ENCODE measurements around the gene MON2.
"Not testable (repeated sequence)": the region's sequence is repeated elsewhere in the genome, so short reads cannot be mapped to it uniquely, and the experiment has no call there.

MON2 gene

GRCh38 chr12:62512901-62513300 is 46.3 kb downstream of the MON2 start:
- Histone ChIP-seq H3K36me3 (replicated peaks) (peaks cover 13% of the 10 kb centered on the region), H3K27me3 (ENCODE audit: low read depth) (no peaks in the 10 kb centered on the region), H3K4me1 (peaks cover 4% of the 10 kb centered on the region), H3K4me3 (no peak overlapping the region), H3K9me3 (peaks cover 8% of the 10 kb centered on the region)
- DNase-seq (ENCODE audit: low spot score in 2 of 2) = peak; percentile 16 to 73
- in situ Hi-C loops (cut with MboI; ENCODE audit: low sequenced_read_pairs) = no loop called here

DNA sequence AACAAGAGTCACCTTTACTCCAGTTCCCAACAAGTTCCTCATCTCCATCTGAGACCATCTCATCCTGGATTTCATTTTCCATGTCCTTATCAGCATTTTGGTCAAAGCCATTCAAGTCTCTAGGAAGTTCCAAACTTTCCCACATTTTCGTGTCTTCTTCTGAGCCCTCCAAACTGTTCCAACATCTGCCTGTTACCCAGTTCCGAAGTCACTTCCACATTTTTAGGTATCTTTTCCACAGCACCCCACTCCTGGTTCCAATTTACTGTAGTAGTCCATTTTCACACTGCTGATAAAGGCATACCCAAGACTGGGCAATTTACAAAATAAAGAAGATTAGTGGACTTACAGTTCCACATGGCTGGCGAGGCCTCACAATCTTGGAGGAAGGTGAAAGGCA is 47.5 kb downstream of the MON2 start:
- in situ Hi-C loops (cut with MboI; ENCODE audit: low sequenced_read_pairs) = not testable (repeated sequence)

GRCh38 chr12:62516927-62517326 is 50.3 kb downstream of the MON2 start:
- no peaks in the 10 kb centered on the region for H3K36me3 ChIP-seq (replicated peaks)
- H3K9me3 ChIP-seq = peaks cover 8% of the 10 kb centered on the region
- no peaks in the 10 kb centered on the region for H3K27me3 ChIP-seq (ENCODE audit: low read depth)
- H3K4me1 ChIP-seq = peaks cover 4% of the 10 kb centered on the region
- in situ Hi-C loops (cut with MboI; ENCODE audit: low sequenced_read_pairs) = no loop called here
- H3K4me3 ChIP-seq = no peak overlapping the region
- no peak for DNase-seq (ENCODE audit: low spot score in 2 of 2)

More for the DNA sequence above, 47.5 kb downstream of the MON2 start:
- H3K9me3 ChIP-seq; H3K4me1 ChIP-seq; H3K4me3 ChIP-seq; DNase-seq (ENCODE audit: low spot score in 2 of 2); H3K27me3 ChIP-seq (ENCODE audit: low read depth); H3K36me3 ChIP-seq (replicated peaks): not testable (repeated sequence)

- in situ Hi-C loops (cut with MboI; ENCODE audit: low sequenced_read_pairs) = no loop called here
- Histone ChIP-seq H3K4me1 (peaks cover under 1% of the 10 kb centered on the region), H3K4me3 (no peak overlapping the region), H3K36me3 (replicated peaks) (no peaks in the 10 kb centered on the region), H3K27me3 (ENCODE audit: low read depth) (no peaks in the 10 kb centered on the region), H3K9me3 (peaks cover 8% of the 10 kb centered on the region)
- DNase-seq (ENCODE audit: low spot score in 2 of 2) = no peak
Observed at GRCh38 chr12:62517887-62518286, 51.3 kb downstream of the MON2 start.

- in situ Hi-C loops (cut with MboI; ENCODE audit: low sequenced_read_pairs) = no loop called here
- Histone ChIP-seq H3K9me3 (peaks cover 4% of the 10 kb centered on the region), H3K4me1 (no peaks in the 10 kb centered on the region), H3K4me3 (no peak overlapping the region), H3K36me3 (replicated peaks) (no peaks in the 10 kb centered on the region), H3K27me3 (ENCODE audit: low read depth) (no peaks in the 10 kb centered on the region)
- DNase-seq (ENCODE audit: low spot score in 2 of 2) = no peak
Observed at GRCh38 chr12:62519043-62519442, 52.4 kb downstream of the MON2 start.

DNA sequence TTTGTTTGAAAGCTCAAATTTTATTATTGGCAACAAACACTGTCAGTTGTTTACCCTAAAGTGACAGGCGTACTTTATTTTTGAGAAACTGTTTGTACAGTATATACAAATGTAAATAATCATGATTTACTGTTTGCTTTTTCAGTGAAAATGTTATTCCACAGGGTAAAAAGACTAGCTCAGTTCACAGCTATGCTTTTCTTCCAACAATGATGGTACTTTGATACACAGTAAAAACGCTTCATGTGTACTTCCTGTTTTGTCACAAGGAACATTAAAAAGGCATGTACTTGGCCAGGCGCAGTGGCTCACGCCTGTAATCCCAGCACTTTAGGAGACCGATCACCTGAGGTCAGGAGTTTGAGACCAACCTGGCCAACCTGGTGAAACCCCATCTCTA is 53.7 kb downstream of the MON2 start:
- in situ Hi-C loops (cut with MboI; ENCODE audit: low sequenced_read_pairs) = no loop called here
- no peaks in the 10 kb centered on the region for H3K4me1 ChIP-seq
- H3K36me3 ChIP-seq (replicated peaks) = 0 out of 2 replicates have a peak, but pooled peaks cover 1% of the 10 kb centered on the region
- no peak overlapping the region for H3K4me3 ChIP-seq
- no peaks in the 10 kb centered on the region for H3K27me3 ChIP-seq (ENCODE audit: low read depth)
- DNase-seq (ENCODE audit: low spot score in 2 of 2) = no peak
- H3K9me3 ChIP-seq = no peaks in the 10 kb centered on the region

- DNase-seq (ENCODE audit: low spot score in 2 of 2) = no peak
- 0 out of 2 replicates have a peak, but pooled peaks cover 3% of the 10 kb centered on the region for H3K36me3 ChIP-seq (replicated peaks)
- H3K9me3 ChIP-seq = no peaks in the 10 kb centered on the region
- in situ Hi-C loops (cut with MboI; ENCODE audit: low sequenced_read_pairs) = no loop called here
- no peaks in the 10 kb centered on the region for H3K27me3 ChIP-seq (ENCODE audit: low read depth)
- peaks cover 3% of the 10 kb centered on the region; the same call in 1 of the 2 replicates for H3K4me1 ChIP-seq
- H3K4me3 ChIP-seq = no peak overlapping the region
Observed at GRCh38 chr12:62522984-62523383, 56.4 kb downstream of the MON2 start.

- in situ Hi-C loops (cut with MboI; ENCODE audit: low sequenced_read_pairs) = no loop called here
- no peaks in the 10 kb centered on the region for H3K9me3 ChIP-seq
- H3K27me3 ChIP-seq (ENCODE audit: low read depth) = no peaks in the 10 kb centered on the region
- no peak overlapping the region for H3K4me3 ChIP-seq
- DNase-seq (ENCODE audit: low spot score in 2 of 2) = no peak
- H3K4me1 ChIP-seq = peaks cover 3% of the 10 kb centered on the region; the same call in 1 of the 2 replicates
- 0 out of 2 replicates have a peak, but pooled peaks cover 3% of the 10 kb centered on the region for H3K36me3 ChIP-seq (replicated peaks)
Observed at GRCh38 chr12:62523619-62524018, 57.0 kb downstream of the MON2 start.

- Histone ChIP-seq H3K9me3 (no peaks in the 10 kb centered on the region), H3K4me1 (peaks cover 3% of the 10 kb centered on the region; the same call in 1 of the 2 replicates), H3K36me3 (replicated peaks) (0 out of 2 replicates have a peak, but pooled peaks cover 3% of the 10 kb centered on the region), H3K4me3 (no peak overlapping the region), H3K27me3 (ENCODE audit: low read depth) (no peaks in the 10 kb centered on the region)
- DNase-seq (ENCODE audit: low spot score in 2 of 2) = no peak
- in situ Hi-C loops (cut with MboI; ENCODE audit: low sequenced_read_pairs) = no loop called here
Observed at GRCh38 chr12:62525271-62525670, 58.6 kb downstream of the MON2 start.

DNA sequence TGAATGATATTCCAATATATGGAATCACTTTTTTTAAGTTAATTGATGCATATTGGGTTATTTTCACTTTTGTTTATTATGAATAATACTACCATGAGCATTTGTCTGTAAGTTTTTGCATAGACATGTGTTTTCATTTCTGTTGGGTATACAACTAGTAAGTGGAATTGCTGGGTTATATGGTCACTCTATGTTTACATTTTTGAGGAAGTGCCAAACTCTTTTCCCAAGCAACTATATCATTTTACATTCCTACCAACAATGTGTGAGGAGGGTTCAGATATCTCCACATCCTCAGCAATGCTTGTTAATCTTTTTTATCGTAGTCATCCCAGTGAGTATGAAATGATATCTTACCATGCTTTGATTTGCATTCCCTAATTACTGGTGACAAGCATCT is 64.0 kb downstream of the MON2 start:
- no peaks in the 10 kb centered on the region for H3K27me3 ChIP-seq (ENCODE audit: low read depth)
- in situ Hi-C loops (cut with MboI; ENCODE audit: low sequenced_read_pairs) = no loop called here
- peaks cover 3% of the 10 kb centered on the region; the same call in 1 of the 2 replicates for H3K4me1 ChIP-seq
- no peak overlapping the region for H3K4me3 ChIP-seq
- H3K9me3 ChIP-seq = no peaks in the 10 kb centered on the region
- no peak for DNase-seq (ENCODE audit: low spot score in 2 of 2)
- H3K36me3 ChIP-seq (replicated peaks) = peaks cover 9% of the 10 kb centered on the region; the same call in 1 of the 2 replicates

DNA sequence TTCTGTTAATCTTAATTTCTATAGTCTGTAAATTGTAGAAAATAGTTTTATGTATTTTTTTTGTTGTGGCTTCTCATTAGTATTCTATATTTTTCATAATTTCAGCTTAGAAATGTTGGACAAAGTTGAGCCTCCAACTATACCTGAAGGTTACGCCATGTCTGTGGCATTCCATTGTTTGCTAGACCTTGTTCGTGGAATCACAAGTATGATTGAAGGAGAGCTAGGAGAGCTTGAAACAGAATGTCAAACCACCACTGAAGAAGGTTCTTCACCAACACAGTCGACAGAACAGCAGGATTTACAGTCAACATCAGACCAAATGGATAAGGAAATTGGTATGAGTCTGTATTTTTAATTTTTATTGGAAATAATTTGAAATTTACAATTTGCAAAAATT is 65.7 kb downstream of the MON2 start:
- H3K27me3 ChIP-seq (ENCODE audit: low read depth) = no peaks in the 10 kb centered on the region
- DNase-seq (ENCODE audit: low spot score in 2 of 2) = no peak
- peaks cover under 1% of the 10 kb centered on the region; the same call in 1 of the 2 replicates for H3K4me1 ChIP-seq
- H3K36me3 ChIP-seq (replicated peaks) = peaks cover 12% of the 10 kb centered on the region; the same call in 1 of the 2 replicates
- H3K4me3 ChIP-seq = no peak overlapping the region
- H3K9me3 ChIP-seq = no peaks in the 10 kb centered on the region
- in situ Hi-C loops (cut with MboI; ENCODE audit: low sequenced_read_pairs) = no loop called here

DNA sequence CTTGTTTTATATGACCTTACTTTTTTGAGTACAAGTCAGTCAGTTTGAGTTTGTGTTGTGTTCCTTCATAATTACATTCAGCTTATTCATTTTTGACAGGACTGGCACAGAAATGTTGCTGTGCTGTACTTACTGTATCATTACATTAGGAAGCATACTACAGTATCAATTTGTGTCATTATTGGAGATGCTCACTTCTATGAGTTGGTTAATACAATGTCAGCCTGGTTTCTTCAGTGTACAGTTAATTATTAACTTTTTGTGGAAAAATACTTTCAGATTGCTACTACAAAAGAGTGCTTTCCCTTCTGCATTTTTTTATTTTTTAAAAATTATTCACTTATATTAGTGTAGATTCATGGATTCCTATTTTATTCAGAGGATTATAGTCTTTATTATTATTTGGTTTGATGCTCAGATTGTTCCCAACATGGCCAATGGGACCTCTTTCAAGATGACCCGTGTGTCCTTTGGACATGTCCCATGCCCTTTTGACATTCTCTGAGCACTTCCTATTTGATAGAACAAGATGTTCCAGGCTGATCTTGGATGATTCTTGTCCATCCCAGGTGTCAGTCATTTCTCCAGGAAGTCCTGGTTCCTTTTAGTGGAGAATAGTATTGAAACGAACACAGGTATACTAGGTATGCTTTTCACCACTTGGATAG is 66.6 kb downstream of the MON2 start:
- Histone ChIP-seq H3K36me3 (replicated peaks) (peaks cover 12% of the 10 kb centered on the region; the same call in 1 of the 2 replicates), H3K4me1 (no peaks in the 10 kb centered on the region), H3K4me3 (no peak overlapping the region), H3K9me3 (no peaks in the 10 kb centered on the region), H3K27me3 (ENCODE audit: low read depth) (no peaks in the 10 kb centered on the region)
- in situ Hi-C loops (cut with MboI; ENCODE audit: low sequenced_read_pairs) = no loop called here
- DNase-seq (ENCODE audit: low spot score in 2 of 2) = no peak

- no peaks in the 10 kb centered on the region for H3K27me3 ChIP-seq (ENCODE audit: low read depth)
- DNase-seq (ENCODE audit: low spot score in 2 of 2) = no peak
- H3K4me3 ChIP-seq = no peak overlapping the region
- in situ Hi-C loops (cut with MboI; ENCODE audit: low sequenced_read_pairs) = no loop called here
- H3K9me3 ChIP-seq = no peaks in the 10 kb centered on the region
- no peaks in the 10 kb centered on the region for H3K4me1 ChIP-seq
- peaks cover 12% of the 10 kb centered on the region; the same call in 1 of the 2 replicates for H3K36me3 ChIP-seq (replicated peaks)
Observed at GRCh38 chr12:62533755-62534107, 67.1 kb downstream of the MON2 start.

DNA sequence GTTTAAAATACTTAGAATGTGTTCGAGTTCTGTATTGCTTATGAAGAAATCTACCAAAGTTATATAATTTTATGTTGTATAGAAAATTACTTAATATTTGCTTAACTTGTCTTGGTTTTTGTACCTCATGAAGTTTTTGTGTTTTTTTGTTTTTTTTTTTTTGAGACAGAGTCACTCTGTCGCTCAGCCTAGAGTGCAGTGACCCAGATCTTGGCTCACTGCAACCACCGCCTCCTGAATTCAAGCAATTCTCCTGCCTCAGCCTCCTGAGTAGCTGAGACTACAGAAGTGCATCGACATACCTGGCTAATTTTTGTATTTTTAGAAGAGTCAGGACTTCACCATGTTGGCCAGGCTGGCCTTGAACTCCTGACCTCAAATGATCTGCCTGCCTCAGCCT is 69.9 kb downstream of the MON2 start:
- Histone ChIP-seq H3K4me1 (no peaks in the 10 kb centered on the region), H3K4me3 (no peak overlapping the region), H3K27me3 (ENCODE audit: low read depth) (no peaks in the 10 kb centered on the region), H3K36me3 (replicated peaks) (peaks cover 12% of the 10 kb centered on the region; the same call in 1 of the 2 replicates), H3K9me3 (no peaks in the 10 kb centered on the region)
- in situ Hi-C loops (cut with MboI; ENCODE audit: low sequenced_read_pairs) = no loop called here
- DNase-seq (ENCODE audit: low spot score in 2 of 2) = no peak

Data from HAP-1 (cell line).